HG03378 (cell line): ENCODE data around the gene APC2.
"Not testable (repeated sequence)": the region's sequence is repeated elsewhere in the genome, so short reads cannot be mapped to it uniquely, and the experiment has no call there.

Source experiments
- ATAC-seq: cut with Tn5 transposase; IDR thresholded peaks from one replicate; pipeline ENCODE4 v1.9.1; 2021; ENCODE audit warnings: mild to moderate bottlenecking, moderate library complexity; ENCODE audit not compliant: unreplicated experiment

APC2 gene

GRCh38 chr19:1474011-1474764 lies 24.3 kb downstream of the APC2 start:
- no peak for ATAC-seq

GRCh38 chr19:1474765-1475351 lies 24.9 kb downstream of the APC2 start:
- ATAC-seq, result no peak

DNA sequence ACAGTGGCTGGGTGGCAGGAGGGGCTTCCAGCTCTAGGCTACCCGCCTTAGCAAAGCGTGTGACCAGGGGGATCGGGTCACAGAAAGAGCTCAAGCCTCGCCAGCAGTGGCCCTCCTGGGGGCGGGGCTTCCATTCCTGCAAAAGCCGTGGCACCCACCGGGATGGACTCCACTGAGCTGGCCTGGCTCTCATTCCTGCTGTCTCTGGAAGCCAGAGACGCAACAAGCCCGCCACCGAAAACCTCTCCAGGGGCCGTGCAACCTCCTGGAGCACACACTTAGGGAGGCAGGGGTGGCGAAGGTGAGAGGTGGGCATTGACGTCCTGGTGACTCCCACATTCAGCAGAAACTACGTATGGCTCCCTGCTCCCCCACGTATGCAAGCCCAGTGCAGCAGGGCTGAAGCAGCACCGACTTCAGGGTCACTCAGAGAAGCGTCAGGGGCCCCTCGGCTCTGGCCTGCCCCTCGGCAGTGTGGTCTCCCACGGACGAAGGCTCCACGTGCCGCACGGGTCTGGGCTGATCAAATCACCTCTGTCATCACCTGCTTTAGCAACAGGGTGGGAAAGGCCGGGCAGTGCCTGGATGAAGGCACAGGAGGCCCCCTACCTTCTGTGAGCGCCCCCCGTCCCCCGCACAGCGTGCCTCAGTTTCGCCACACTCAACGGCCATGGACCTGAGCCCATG lies 26.0 kb downstream of the APC2 start:
- ATAC-seq, result no peak

DNA sequence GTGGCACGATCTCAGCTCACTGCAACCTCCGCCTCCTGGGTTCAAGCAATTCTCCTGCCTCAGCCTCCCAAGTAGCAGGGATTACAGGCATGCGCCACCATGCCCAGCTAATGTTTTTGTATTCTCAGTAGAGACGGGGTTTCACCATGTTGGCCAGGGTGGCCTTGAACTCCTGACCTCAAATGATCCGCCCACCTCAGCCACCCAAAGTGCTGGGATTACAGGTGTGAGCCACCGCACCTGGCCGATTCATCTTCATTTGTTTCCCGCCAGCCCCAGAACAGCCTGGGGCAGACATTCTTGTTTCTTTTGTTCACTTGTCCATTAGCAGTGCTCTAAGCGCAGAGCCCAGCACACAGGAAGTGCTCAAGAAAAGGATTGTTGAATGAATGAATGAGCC lies 27.1 kb downstream of the APC2 start:
- ATAC-seq, result not testable (repeated sequence)

DNA sequence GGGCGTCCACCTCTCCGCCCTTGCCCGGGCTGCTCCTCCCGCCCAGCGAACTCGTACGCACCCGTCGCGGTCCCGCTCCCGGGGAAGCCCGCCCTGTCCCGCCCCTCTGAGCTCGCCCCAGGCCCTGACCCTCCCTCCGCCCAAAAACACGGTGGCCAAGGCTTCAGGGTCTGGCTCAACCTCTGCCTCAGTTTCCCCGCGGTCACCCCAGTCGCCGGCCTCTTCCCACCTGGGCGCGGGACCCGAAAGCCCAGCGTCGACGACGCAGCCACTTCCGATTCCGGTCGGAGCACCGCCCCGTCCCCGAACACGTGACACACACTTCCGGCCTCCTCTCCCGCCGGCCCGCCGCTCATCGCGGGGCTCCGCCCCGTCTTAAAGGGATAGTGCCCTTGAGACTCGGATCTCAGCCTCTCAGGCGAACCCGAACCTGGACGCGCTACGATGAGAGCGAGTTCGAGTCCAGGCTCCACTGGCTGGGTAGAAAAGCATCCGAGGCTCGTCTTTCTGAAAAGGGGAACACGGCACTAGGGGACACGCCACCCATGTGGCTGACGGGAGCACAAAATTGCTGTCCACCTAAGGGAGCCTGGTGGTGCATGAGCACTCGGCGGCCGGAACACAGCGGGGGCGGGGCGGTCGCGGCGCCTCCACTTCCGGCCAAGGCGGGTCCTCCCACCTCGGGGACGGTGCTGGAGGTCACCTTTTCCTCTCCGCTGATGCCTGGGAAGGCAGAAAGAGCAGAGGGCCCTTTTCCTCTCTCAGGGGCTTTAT lies 29.2 kb downstream of the APC2 start, which contains the start of gene C19orf25:
Gene C19orf25, minus strand, starts transcription at position 282 of the 774 bp plus-strand sequence. CDS start 312 bp downstream, outside the sequence.
- ATAC-seq, result peak; percentile 78

- no peak for ATAC-seq
Observed at GRCh38 chr19:1481224-1481892, 31.4 kb downstream of the APC2 start.

GRCh38 chr19:1481893-1482360 lies 32.0 kb downstream of the APC2 start:
- no peak for ATAC-seq

DNA sequence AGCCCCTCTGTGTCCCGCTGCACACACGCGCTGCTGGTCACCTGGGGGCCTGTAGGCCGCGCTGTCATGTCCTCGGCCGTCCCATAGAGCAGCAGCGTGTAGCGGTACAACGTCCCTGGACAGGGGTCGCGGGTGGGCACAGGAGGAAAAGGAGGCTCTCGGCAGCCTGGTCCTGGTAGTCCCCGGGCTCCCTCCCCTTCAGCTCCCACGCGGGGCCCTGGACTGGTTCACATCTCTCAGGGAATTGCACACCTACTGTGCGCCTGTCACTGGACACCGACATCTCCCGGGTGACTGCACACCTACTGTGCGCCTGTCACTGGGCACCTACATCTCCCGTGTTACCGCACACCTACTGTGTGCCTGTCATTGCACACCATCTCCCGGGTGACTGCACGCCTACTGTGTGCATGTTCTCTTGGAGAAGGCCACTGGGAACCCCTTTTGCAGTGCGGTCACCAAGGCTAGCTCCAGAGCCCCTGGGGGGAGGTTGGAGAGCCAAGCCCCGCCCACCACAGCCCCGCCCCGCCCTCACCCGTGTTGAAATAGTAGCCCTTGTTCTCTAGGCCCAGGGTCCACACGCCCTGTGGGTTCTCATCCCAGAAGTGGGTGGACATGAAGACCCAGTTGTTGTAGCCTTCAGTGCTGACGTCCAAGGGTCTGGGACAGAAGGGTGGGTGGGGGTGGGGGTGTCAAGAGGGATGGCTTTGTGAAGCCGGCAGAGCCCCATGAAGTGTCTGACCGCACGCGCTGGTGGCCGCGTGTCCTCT lies 32.6 kb downstream of the APC2 start:
- no peak for ATAC-seq

DNA sequence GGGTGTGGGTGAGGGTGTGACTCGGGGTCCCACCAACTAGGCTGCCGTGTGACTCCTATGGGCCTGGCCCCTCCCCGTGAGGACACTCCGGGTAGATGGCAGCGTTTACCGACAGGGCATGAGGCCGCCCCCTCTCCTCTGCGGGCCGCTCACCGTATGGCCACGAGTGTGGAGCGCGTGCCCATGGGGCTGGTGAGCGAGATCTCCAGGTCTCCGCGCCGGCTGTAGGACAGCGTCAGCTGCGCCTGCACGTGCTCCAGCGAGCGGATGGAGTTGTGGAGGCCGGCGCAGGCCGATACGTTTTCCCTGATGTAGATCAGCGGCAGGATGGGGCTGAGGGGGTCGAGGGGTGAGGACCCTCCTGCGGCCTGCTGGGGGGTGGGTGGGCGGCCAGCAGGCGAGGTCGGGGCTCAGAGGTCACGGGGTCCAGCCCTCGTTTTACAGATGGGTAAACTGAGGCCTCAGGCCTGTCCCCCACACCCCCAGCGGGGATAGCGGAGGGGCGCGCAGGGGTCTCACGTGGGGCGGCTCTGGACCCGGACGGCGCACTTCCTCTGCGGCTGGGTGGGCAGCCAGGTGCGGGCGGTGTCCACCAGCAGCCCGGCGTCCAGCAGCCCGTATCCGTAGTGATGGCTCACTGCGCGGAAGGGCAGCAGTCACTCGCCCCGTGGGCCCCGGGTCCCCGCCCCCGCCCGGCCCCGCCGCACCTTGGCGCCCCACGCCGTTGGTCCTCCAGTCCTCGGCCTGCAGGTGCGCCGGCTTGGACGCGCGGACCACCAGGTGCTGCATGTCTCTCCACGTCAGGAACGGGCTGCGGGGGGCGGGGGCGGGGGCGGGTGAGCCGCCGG lies 33.4 kb downstream of the APC2 start:
- ATAC-seq, result no peak

- ATAC-seq, result no peak
Observed at GRCh38 chr19:1483979-1484428, 34.1 kb downstream of the APC2 start.

DNA sequence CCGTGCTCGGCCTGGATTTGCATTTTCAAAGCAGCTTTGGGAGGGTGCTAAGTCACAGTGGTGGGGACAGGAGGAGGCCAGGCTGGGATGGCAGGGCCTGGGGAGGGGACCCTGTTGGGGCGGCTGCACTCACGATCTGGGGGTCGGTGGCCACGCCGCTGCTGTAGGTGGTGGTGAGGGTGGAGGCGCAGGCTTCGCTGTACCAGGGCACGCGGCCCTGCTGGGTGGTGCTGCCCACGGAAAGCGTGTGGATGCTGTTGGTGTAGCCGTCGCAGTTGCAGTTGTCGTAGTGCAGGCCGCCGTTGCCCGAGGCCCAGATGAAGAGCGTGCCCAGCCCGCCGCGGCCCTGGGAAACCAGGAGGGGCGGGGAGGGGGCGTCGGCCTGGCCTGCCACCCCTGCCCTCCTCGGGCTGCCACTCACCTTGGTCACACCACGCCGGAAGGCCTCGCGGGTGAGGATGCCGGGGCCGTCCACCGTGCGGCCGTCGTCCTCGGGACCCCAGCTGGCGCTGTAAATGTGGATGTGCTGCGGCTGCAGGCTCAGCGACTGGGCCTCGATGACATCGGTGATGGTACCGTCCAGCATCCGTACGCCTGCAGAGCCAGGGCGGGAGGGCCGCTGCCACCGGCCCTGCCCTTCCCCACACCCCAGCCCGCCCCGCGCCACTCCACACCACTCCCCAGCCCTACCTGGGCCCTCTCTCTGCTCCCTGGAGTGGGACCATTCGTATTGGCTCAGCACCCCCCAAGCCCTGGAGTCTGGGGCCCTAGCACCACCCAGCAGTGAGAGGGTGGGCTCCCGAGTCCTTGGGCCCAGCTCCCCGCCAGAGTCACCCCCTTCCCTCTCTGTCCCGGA lies 37.0 kb downstream of the APC2 start:
- ATAC-seq, result no peak

DNA sequence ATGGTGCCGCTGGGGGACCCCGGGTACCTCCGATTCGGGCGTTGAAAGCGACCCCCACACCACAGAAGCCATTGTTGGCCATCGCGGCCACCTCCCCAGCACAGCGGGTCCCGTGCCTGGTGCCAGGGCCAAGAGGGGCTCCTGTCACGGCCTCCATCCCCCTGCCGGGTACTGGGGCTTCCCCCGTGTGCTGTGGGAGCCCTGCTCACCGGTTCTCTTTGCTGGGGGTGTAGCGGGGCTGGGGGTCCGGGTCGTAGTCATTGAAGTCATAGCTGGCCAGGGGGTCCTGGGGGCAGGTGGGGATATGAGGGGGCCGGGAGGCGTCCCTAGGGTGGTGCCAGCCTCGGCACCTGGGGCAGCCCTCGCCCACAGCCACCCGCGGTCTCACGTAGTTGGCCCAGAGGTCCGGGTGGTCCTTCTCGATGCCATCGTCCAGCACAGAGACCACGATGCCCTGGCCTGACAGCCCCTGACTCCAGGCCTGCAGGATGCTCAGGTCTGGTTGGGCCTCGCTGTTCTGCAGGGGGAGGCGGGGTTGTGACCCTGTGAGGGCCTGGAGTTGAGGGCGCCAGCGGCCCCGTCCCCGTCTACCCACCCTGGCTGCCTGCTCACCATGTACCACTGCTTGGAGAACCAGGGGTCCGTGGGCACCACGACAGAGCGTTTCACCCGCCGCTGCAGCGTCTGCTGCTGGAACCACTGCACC lies 37.8 kb downstream of the APC2 start:
- no peak for ATAC-seq

- ATAC-seq, result no peak
Observed at GRCh38 chr19:1488282-1488601, 38.3 kb downstream of the APC2 start.

DNA sequence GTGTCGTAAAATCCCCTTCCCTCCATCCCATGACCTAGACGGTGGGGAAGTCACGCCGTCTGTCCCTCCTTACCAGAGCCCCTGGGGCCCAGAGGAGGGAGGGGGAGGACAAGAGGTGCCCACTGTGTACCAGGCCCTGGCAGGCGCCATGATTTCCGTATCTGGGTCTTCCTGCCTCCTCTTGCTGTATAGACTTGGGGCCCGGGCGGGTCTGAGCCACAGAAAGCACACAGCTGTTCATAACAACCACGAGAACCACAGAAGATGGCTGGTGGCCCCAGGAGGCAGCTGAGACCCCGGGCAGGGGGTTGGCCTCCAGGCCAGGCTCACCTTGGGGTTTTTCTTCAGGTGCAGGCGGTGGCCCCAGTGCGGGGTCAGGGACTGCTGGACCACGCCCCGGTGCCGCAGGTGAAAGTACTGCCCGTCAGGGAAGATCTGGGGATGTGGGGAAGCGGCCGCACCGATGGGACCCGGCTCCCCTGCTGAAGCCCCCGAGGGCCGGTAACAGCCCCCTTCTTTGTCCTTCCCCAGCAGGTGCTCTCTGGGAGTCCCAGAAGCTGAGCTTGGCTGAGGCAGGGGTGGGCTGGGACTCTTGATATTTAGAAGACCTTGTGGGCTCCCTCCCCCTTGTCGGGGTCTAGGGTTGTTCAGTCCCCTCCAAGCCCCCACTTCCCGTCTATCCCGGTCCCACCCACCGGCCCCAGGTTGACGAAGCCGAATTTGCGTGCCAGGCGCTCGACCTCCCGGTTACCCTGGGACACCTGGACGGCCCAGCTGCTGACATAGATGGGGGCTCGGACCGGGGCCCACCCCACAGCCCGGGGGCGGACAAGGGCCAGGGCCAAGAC lies 39.8 kb downstream of the APC2 start:
- ATAC-seq, result no peak

- ATAC-seq, result peak; percentile 70
Observed at GRCh38 chr19:1490311-1491113, 40.6 kb downstream of the APC2 start, which contains the start of gene PCSK4. Gene PCSK4 (minus strand): TSS chr19:1490350. CDS start chr19:1490346, 4 bp downstream.
